ENCODE measurements around the gene COL4A2.

- TF ChIP-seq ZFX (IDR thresholded peaks at IDR 0.05) (no peak), RAD21 (IDR thresholded peaks at IDR 0.05; ENCODE audit: low read depth) (no peak), TCF7L2 (IDR thresholded peaks at IDR 0.05; ENCODE audit: borderline replicate concordance, extremely low read depth, insufficient read depth, insufficient read length) (no peak), POLR2AphosphoS5 (IDR thresholded peaks at IDR 0.05; ENCODE audit: low read depth, low read length) (no peak), POLR2A (IDR thresholded peaks at IDR 0.05; ENCODE audit: borderline replicate concordance, extremely low read depth, insufficient read depth, insufficient read length) (no peak), EZH2 (IDR thresholded peaks at IDR 0.05) (no peak), MAX (IDR thresholded peaks at IDR 0.05) (no peak), YY1 (IDR thresholded peaks at IDR 0.05; ENCODE audit: extremely low read depth, insufficient replicate concordance, low read depth, low read length) (no peak), ZNF274 (IDR thresholded peaks at IDR 0.05; ENCODE audit: low read depth, low read length) (no peak), CEBPB (IDR thresholded peaks at IDR 0.05; ENCODE audit: low read depth) (no peak), ZBTB33 (IDR thresholded peaks at IDR 0.05; ENCODE audit: extremely low read depth, insufficient replicate concordance, low read length) (no peak)
- TF ChIP-seq, protein P1, sequence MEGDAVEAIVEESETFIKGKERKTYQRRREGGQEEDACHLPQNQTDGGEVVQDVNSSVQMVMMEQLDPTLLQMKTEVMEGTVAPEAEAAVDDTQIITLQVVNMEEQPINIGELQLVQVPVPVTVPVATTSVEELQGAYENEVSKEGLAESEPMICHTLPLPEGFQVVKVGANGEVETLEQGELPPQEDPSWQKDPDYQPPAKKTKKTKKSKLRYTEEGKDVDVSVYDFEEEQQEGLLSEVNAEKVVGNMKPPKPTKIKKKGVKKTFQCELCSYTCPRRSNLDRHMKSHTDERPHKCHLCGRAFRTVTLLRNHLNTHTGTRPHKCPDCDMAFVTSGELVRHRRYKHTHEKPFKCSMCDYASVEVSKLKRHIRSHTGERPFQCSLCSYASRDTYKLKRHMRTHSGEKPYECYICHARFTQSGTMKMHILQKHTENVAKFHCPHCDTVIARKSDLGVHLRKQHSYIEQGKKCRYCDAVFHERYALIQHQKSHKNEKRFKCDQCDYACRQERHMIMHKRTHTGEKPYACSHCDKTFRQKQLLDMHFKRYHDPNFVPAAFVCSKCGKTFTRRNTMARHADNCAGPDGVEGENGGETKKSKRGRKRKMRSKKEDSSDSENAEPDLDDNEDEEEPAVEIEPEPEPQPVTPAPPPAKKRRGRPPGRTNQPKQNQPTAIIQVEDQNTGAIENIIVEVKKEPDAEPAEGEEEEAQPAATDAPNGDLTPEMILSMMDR (IDR thresholded peaks at IDR 0.05 in 2 of 3, conservative IDR thresholded peaks at IDR 0.05 in 1 of 3; ENCODE audit: borderline replicate concordance in 1 of 3, insufficient read depth in 1 of 3, low read depth in 2 of 3, low read length in 2 of 3) = no peak
- TF ChIP-seq, protein P2, sequence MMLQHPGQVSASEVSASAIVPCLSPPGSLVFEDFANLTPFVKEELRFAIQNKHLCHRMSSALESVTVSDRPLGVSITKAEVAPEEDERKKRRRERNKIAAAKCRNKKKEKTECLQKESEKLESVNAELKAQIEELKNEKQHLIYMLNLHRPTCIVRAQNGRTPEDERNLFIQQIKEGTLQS (IDR thresholded peaks at IDR 0.05) = no peak
- TF ChIP-seq, protein P3, sequence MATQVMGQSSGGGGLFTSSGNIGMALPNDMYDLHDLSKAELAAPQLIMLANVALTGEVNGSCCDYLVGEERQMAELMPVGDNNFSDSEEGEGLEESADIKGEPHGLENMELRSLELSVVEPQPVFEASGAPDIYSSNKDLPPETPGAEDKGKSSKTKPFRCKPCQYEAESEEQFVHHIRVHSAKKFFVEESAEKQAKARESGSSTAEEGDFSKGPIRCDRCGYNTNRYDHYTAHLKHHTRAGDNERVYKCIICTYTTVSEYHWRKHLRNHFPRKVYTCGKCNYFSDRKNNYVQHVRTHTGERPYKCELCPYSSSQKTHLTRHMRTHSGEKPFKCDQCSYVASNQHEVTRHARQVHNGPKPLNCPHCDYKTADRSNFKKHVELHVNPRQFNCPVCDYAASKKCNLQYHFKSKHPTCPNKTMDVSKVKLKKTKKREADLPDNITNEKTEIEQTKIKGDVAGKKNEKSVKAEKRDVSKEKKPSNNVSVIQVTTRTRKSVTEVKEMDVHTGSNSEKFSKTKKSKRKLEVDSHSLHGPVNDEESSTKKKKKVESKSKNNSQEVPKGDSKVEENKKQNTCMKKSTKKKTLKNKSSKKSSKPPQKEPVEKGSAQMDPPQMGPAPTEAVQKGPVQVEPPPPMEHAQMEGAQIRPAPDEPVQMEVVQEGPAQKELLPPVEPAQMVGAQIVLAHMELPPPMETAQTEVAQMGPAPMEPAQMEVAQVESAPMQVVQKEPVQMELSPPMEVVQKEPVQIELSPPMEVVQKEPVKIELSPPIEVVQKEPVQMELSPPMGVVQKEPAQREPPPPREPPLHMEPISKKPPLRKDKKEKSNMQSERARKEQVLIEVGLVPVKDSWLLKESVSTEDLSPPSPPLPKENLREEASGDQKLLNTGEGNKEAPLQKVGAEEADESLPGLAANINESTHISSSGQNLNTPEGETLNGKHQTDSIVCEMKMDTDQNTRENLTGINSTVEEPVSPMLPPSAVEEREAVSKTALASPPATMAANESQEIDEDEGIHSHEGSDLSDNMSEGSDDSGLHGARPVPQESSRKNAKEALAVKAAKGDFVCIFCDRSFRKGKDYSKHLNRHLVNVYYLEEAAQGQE (IDR thresholded peaks at IDR 0.05; ENCODE audit: low read depth) = no peak
These were observed 41.4 kb downstream of the COL4A2 start for GRCh38 chr13:110348309-110349105.
